ENCODE measurements around the gene GNA12. TPM values are rescaled to one million over a fixed set of nuclear protein-coding genes. Genes with fewer than 3 reads are reported as not detected.

Gene GNA12
- polyA plus RNA-seq, 1 donor (not counting 4 experiments of a cell fraction or from before 2014, with no cell fraction given) = 35.5 TPM

- H4K20me1 ChIP-seq (ENCODE audit: control insufficient read depth, extremely low read depth, insufficient read depth, low read length) = no peaks in the 10 kb centered on the region
- H3K36me3 ChIP-seq (ENCODE audit: control insufficient read depth in 2 of 2, extremely low read depth in 1 of 2, insufficient read depth in 2 of 2, low read length in 2 of 2) = peaks cover 0 to 8% of the 10 kb centered on the region in 2 experiments
- peaks cover 2% of the 10 kb centered on the region for H3K79me2 ChIP-seq (ENCODE audit: control insufficient read depth, insufficient read depth, low read length)
- H3K9me3 ChIP-seq (ENCODE audit: control insufficient read depth, low read depth, low read length) = no peaks in the 10 kb centered on the region
- no peak overlapping the region for H3K4me3 ChIP-seq (ENCODE audit: control insufficient read depth in 2 of 3, extremely low read depth in 1 of 3, insufficient read depth in 2 of 3, low read depth in 1 of 3, low read length in 3 of 3)
- no peaks in the 10 kb centered on the region for H3K27me3 ChIP-seq (ENCODE audit: control insufficient read depth, extremely low read depth, insufficient read depth, low read length)
- H3K9me1 ChIP-seq (ENCODE audit: control insufficient read depth, extremely low read depth, insufficient read depth, low read length) = no peaks in the 10 kb centered on the region
- no peak for DNase-seq (ENCODE audit: low read depth, low spot score)
- TF ChIP-seq EZH2 (IDR thresholded peaks at IDR 0.05; ENCODE audit: low read length) (no peak), CTCF (optimal IDR thresholded peaks at IDR 0.05 in 1 of 3, IDR thresholded peaks at IDR 0.05 in 1 of 3, conservative IDR thresholded peaks at IDR 0.05 in 1 of 3; ENCODE audit: extremely low read depth in 1 of 3, insufficient read depth in 2 of 3, low read length in 3 of 3) (no peak)
- H3K27ac ChIP-seq (ENCODE audit: control insufficient read depth, insufficient read depth, low read length) = no peak overlapping the region
- no peak overlapping the region for H3K9ac ChIP-seq (ENCODE audit: control insufficient read depth, extremely low read depth, insufficient read depth, low read length)
- dilution Hi-C loops (cut with MboI; ENCODE audit: extremely low pct_ligation_motif_present, low sequenced_read_pairs) = no loop called here
- no peak for FAIRE-seq
- H3K4me1 ChIP-seq (ENCODE audit: control insufficient read depth, extremely low read depth, insufficient read depth, low read length) = no peaks in the 10 kb centered on the region
- no peak overlapping the region for H3K4me2 ChIP-seq (ENCODE audit: control insufficient read depth, extremely low read depth, insufficient read depth, low read depth, low read length)
- no peak overlapping the region for H2AFZ ChIP-seq (ENCODE audit: control insufficient read depth, low read length)
Measured at GRCh38 chr7:2779051-2779450, 65.1 kb downstream of the GNA12 start.

GRCh38 chr7:2777898-2778535, 66.1 kb downstream of the GNA12 start:
- H2AFZ ChIP-seq (ENCODE audit: control insufficient read depth, low read length) = no peak overlapping the region
- no peaks in the 10 kb centered on the region for H3K79me2 ChIP-seq (ENCODE audit: control insufficient read depth, insufficient read depth, low read length)
- H3K4me2 ChIP-seq (ENCODE audit: control insufficient read depth, extremely low read depth, insufficient read depth, low read depth, low read length) = no peak overlapping the region
- no peak for FAIRE-seq
- H3K9me3 ChIP-seq (ENCODE audit: control insufficient read depth, low read depth, low read length) = no peaks in the 10 kb centered on the region
- H3K4me1 ChIP-seq (ENCODE audit: control insufficient read depth, extremely low read depth, insufficient read depth, low read length) = no peaks in the 10 kb centered on the region
- H3K9me1 ChIP-seq (ENCODE audit: control insufficient read depth, extremely low read depth, insufficient read depth, low read length) = no peaks in the 10 kb centered on the region
- TF ChIP-seq CTCF (optimal IDR thresholded peaks at IDR 0.05 in 1 of 3, IDR thresholded peaks at IDR 0.05 in 1 of 3, conservative IDR thresholded peaks at IDR 0.05 in 1 of 3; ENCODE audit: extremely low read depth in 1 of 3, insufficient read depth in 2 of 3, low read length in 3 of 3) (no peak), EZH2 (IDR thresholded peaks at IDR 0.05; ENCODE audit: low read length) (no peak)
- H3K4me3 ChIP-seq (ENCODE audit: control insufficient read depth in 2 of 3, extremely low read depth in 1 of 3, insufficient read depth in 2 of 3, low read depth in 1 of 3, low read length in 3 of 3) = no peak overlapping the region
- dilution Hi-C loops (cut with MboI; ENCODE audit: extremely low pct_ligation_motif_present, low sequenced_read_pairs) = no loop called here
- DNase-seq (ENCODE audit: low read depth, low spot score) = no peak
- H3K27me3 ChIP-seq (ENCODE audit: control insufficient read depth, extremely low read depth, insufficient read depth, low read length) = no peaks in the 10 kb centered on the region
- no peak overlapping the region for H3K27ac ChIP-seq (ENCODE audit: control insufficient read depth, insufficient read depth, low read length)
- H3K36me3 ChIP-seq (ENCODE audit: control insufficient read depth in 2 of 2, extremely low read depth in 1 of 2, insufficient read depth in 2 of 2, low read length in 2 of 2) = peaks cover 0 to 8% of the 10 kb centered on the region in 2 experiments
- no peaks in the 10 kb centered on the region for H4K20me1 ChIP-seq (ENCODE audit: control insufficient read depth, extremely low read depth, insufficient read depth, low read length)
- H3K9ac ChIP-seq (ENCODE audit: control insufficient read depth, extremely low read depth, insufficient read depth, low read length) = no peak overlapping the region

Measured in keratinocyte (primary cell).